ENCODE data around the gene IL7R.

The IL7R gene, protein sequence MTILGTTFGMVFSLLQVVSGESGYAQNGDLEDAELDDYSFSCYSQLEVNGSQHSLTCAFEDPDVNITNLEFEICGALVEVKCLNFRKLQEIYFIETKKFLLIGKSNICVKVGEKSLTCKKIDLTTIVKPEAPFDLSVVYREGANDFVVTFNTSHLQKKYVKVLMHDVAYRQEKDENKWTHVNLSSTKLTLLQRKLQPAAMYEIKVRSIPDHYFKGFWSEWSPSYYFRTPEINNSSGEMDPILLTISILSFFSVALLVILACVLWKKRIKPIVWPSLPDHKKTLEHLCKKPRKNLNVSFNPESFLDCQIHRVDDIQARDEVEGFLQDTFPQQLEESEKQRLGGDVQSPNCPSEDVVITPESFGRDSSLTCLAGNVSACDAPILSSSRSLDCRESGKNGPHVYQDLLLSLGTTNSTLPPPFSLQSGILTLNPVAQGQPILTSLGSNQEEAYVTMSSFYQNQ

DNA sequence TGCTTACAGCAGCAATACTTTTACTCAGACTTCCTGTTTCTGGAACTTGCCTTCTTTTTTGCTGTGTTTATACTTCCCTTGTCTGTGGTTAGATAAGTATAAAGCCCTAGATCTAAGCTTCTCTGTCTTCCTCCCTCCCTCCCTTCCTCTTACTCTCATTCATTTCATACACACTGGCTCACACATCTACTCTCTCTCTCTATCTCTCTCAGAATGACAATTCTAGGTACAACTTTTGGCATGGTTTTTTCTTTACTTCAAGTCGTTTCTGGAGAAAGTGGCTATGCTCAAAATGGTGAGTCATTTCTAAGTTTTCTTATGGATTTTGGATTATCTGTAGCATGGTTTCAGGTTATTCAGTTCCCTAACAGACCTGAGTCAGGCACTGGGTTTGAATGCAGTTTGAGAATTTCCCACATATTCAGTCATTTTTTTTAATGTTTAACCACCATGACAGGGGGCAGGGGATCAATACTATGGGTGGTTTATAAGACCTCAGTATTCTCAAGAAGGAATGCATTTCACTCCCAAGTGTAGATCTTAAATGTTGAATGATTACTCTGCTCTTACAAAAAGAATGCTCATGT, at the start of gene IL7R:
Gene IL7R, plus strand, starts transcription at position 127 of the 587 bp plus-strand sequence. Its CDS starts 87 bp downstream, at position 214.
- DNase-seq = no peak

DNA sequence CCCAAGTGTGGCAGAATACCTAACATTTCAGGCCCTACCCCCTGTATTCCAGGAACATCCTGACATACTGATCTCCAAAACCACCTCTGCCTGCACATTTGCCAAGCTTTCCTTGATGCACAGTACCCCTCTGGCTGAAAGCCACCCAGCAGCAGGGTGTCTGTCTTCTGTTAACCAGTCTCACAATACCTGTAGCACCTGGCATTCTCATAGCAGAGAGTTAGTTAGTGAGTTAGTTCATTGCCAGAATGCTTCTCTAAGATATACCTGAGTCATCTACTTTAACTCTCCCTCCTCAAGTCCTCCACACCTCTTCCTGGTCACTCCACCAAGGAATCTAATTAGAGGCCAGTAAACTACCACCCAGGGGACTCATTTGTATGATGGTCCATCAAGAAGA, 46.1 kb upstream of the IL7R start:
- no peak for DNase-seq

DNA sequence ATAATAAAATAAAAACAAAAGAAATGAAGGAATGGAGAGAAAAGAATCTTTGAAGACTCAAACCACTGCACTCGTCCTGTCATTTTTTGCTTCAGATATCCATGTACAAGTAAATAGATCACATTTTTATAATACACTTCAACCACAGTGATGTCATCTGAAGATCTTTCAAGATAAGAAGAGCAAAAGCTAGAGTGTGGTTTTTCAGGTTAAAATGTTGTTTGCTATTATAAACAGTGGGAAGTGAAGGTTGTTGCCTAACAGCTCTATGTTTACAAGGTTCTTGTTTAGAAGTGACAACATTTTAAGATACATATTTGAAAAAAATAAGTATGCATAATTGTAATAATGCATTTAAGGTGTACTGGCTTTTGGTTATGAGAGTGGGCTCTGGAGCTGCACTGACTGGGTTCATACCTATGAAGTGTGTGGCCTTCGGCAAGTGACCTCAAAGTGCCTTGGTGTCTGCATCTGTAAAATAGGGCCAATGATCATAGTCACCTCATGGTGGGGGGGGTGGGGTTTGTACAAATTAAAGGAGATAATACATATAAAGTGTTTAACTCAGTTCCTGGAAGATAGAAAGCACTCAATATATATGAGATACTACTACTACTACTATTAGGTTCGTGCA, 45.5 kb upstream of the IL7R start:
- DNase-seq = no peak

DNA sequence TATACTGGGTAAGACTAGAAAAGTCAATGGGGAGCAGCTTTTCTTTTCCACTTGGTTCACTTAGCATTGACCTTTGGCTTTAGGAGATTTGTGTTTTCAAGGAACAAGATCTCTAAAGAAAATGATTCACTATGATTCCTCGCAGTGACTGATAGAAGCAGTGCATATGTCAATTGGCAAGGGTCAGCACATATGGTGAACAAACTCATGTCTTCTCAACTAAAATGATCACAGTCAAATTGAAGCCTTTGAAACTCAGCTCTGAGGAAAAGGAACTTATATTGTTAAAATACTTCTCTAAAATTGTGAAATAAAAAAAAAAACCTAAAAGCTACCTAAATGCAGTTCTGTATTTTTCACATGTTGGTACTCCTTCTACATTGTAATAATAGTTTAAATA, 43.2 kb upstream of the IL7R start:
- DNase-seq = no peak

DNA sequence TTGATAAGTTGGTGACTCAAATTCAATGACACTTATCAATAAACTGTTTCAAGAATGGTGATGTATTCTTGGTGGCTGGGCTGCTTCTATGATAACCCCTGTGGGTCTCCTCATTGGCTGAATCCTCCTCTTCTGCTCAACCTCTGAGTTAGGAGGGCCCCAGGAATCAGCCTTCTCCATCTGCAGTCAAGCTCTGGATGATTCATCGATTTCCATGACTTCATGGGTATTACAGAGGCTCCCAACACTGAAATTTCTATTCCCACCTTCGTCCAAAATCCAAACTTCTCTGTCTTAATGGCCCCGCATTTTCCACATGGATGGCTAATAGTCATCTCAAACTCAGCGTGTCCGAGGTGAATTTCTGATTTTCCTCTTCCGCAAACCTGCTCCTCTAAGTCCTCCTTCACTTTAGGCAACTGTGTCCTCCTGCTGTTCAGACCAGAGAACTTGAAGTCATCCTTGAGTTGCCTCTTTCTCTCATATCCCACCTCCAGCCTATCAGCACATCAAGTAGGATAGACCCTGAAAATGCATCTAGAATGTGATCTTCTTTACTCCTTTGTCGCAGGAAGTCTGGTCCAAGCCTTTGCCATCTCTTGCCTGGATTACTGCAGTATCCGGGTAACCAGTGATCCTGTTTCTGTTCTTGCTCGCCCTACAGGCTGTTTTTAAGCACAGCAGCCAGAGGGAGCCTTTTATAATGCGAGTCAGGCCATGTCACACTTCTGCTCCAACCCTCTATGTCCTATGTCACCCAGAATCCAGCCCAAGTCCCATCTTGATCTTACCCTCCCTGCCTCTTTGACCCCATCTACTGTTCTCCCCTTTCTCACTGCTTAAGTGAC, 41.4 kb upstream of the IL7R start:
- no peak for DNase-seq

GRCh38 chr5:35816881-35817521, 39.7 kb upstream of the IL7R start:
- no peak for DNase-seq

GRCh38 chr5:35819026-35819425, 37.7 kb upstream of the IL7R start:
- DNase-seq = no peak

GRCh38 chr5:35819668-35820067, 37.0 kb upstream of the IL7R start:
- no peak for DNase-seq

GRCh38 chr5:35820735-35821134, 36.0 kb upstream of the IL7R start:
- DNase-seq = no peak

- DNase-seq = peak in 1 of 2 experiments; percentile 67
Observed at GRCh38 chr5:35821513-35821912, 35.2 kb upstream of the IL7R start.

DNA sequence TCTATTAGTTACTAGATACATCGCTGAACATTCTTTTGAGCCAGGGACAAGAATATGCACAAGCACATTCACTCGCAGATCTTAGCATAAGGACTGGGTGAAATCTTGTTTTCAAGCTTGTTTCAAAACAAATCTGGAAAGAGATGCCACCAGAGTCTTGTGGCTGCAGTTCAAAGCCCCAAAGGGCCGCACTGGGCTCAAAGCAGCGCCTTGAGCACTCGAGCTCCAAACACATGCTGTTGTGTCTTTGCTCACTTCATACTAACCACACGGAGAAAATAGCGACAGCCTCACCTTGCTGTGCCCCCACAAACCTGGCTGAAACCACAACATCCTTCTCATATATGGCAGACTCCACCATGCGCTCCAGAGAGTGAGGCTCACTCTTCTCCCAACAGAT, 34.2 kb upstream of the IL7R start:
- peak in 1 of 2 experiments; percentile 45 for DNase-seq

GRCh38 chr5:35823347-35824098, 33.2 kb upstream of the IL7R start:
- no peak for DNase-seq

DNA sequence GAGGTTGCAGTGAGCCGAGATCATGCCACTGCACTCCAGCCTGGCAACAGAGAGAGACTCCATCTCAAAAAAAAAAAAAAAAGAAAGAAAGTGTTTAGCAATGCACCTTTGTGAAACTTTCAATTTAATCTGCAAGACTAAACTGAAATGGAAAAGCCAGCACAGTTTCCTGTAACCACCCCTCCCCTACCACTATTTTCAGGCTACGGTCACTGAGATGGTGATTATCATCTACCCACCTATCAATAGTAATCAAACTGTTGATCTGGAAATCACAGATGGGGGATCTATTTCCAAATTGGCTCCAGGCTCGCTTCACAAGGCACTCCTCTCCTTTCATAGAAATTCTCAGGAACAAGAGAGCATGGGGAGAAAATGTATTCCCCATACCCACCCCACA, 30.6 kb upstream of the IL7R start:
- no peak for DNase-seq

- DNase-seq = no peak
Observed at GRCh38 chr5:35826554-35826953, 30.1 kb upstream of the IL7R start.

- DNase-seq = no peak
Observed at GRCh38 chr5:35828082-35828598, 28.6 kb upstream of the IL7R start.

- DNase-seq = no peak
Observed at GRCh38 chr5:35830587-35830986, 26.1 kb upstream of the IL7R start.

GRCh38 chr5:35832762-35833161, 23.9 kb upstream of the IL7R start:
- DNase-seq = no peak

DNA sequence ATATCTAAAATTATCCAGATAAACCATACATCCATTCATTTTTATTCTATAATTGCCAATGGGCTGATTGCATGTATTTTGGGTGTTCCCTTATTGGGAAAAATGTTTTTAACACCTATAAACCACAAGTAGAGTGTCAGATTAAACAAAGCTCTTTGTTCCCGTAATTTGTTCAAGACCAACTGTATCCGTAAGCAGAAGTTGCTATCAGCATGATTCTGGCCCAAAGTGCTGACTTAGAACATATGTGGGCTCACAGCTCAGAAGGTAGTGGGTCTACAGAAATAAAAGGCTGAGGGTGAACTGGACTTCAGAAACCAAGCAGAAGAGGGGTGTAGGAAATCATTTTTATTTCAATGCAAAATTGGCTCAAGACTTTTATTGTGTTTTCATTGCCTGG, 23.5 kb upstream of the IL7R start:
- no peak for DNase-seq

DNA sequence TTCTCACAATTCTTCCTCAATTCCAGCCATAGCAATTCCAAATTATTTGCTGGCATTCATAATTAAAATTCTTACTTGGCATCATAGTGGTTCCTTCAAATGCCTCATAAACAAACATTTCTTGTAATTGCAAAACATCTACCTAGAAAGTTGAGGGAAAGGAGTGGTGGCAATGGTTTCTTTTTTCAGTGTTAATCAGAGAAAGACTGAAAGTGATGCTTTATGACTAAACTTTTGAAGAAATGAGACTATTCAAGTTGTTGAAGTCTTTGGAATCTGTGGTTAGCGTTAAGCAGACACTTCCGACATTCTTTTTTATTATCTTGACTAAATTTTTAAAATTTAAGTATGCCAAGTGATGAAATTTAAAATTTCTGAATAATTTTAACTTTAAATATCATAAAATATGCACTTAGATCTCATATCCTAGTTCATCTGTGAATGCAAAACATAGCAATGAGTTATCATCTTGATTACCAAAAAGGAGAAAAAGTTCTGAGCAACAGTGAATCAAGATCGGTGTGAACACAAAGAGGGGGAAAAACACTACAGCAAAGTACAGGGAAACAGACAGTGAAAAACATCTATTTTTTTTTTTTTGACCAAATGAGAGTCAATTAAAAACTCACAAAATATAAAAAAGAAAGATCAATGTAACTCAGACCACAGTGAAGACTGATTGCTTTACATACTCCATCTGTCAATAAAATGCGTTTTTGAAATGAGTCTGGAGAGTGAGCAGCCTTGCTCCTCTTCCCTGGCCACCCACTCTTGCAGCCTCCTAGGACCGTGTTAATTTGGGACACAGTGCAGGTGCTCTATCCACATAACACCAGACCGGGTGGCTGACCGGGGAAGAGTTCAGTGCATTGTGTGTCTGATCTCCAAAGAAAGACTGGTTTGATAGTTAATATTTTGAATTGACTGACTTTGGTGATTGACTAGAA, 20.6 kb upstream of the IL7R start:
- DNase-seq = no peak

GRCh38 chr5:35838370-35839042, 18.2 kb upstream of the IL7R start:
- DNase-seq = peak in 1 of 2 experiments; percentile 67

Measured in activated CD4-positive, alpha-beta T cell treated with anti-CD3 and anti-CD28 coated beads, Interleukin-2, amount 50 U/mL, for 48 hours (primary cell).